GM10248 (cell line): ENCODE results near the gene ADAMTSL3.

Experiments used
- CTCF ChIA-PET: fragments of 300-600 bp; sonication (Branson Sonifier 250); formaldehyde crosslinking; extraction: SDS; loops from one replicate; lab custom pipeline; 2021; ENCODE audit warnings: antibody characterized with exemption; lab: Yijun Ruan, JAX
- POLR2A ChIA-PET: fragments of 350-650 bp; sonication (Branson Sonifier 250); formaldehyde crosslinking; extraction: SDS; loops from one replicate; lab custom pipeline; 2020; ENCODE audit warnings: antibody characterized with exemption; lab: Yijun Ruan, JAX
- DNase-seq: peaks from one replicate; pipeline ENCODE4 v3.0.0; 2012; ENCODE audit errors: extremely low spot score
- TF ChIP-seq, protein P1 (sequence below): IDR thresholded peaks from 2 replicates; pipeline ENCODE4 v1.5.1; 2012; ENCODE audit warnings: mild to moderate bottlenecking, low read depth; ENCODE audit errors: extremely low read depth, missing control alignments, control extremely low read depth

Gene ADAMTSL3

DNA sequence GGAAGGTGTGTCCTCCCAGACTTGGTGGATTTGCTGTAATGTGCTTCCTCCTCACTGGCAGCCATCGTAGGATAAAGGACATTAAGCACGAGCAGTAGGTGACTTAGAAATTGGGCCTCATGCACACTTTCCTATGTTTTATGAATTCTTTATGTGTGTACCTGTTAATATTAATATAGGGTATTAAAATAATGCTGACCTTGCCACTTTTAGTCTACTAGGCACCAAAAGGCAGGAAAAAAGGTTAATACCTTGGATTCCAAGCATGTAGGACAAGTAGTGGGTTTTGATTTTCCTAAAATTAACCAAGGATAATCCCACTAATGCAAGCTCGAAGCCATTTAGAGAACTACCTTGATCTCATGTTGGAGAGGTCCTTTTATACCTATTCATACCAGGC, 55.9 kb downstream of the ADAMTSL3 start:
- CTCF ChIA-PET = interaction anchor here (1.0 kb wide), 1 partner anchor 13 kb away, joined by 3 read pairs; no protein-coding TSS in a partner anchor

DNA sequence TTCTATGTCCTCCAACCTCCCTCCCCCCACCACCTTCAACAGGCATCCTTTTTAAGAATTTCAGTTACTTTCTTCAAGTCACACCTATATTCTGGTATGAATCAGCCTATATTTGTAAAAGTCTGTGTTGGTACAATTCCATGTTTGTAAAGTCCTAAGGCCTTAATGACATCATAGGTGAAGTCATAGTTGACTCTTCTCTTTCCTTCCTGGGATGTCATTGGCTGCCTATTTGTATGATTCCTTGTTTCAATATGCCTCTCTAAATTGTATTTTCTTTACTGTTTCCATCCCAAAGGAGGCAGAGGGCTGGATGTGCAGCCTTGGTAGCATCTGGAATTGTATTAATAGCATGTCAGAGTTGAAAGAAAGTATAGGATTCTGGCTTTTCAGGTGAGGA, 56.5 kb downstream of the ADAMTSL3 start:
- TF ChIP-seq, protein P1, sequence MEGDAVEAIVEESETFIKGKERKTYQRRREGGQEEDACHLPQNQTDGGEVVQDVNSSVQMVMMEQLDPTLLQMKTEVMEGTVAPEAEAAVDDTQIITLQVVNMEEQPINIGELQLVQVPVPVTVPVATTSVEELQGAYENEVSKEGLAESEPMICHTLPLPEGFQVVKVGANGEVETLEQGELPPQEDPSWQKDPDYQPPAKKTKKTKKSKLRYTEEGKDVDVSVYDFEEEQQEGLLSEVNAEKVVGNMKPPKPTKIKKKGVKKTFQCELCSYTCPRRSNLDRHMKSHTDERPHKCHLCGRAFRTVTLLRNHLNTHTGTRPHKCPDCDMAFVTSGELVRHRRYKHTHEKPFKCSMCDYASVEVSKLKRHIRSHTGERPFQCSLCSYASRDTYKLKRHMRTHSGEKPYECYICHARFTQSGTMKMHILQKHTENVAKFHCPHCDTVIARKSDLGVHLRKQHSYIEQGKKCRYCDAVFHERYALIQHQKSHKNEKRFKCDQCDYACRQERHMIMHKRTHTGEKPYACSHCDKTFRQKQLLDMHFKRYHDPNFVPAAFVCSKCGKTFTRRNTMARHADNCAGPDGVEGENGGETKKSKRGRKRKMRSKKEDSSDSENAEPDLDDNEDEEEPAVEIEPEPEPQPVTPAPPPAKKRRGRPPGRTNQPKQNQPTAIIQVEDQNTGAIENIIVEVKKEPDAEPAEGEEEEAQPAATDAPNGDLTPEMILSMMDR = no peak
- ChIA-PET CTCF (interaction anchor here (1.0 kb wide), 1 partner anchor 12 kb away, joined by 3 read pairs; no protein-coding TSS in a partner anchor), POLR2A (no interaction called here)

More for the DNA sequence above, 55.9 kb downstream of the ADAMTSL3 start:
- no peak for DNase-seq
- POLR2A ChIA-PET = no interaction called here
- TF ChIP-seq, protein P1 = no peak

DNA sequence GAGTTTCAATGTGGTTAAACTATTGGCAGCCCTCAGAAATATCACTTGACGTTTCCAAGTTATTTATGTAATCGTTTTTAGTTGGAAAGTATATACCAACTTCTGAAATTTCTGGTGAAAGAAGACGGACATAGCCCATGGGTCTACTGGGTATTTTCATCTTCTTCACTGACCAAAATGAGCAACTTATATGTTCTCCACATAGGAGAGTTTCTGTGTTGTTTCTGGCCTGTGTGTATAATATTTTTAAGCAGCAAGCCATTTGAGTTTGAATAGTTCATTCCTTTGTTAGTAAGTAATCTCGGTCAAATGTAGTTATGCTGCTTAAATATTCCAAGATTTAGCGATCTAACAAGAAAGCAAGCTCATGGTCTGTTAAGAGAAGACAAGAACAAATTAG, 57.3 kb downstream of the ADAMTSL3 start:
- TF ChIP-seq, protein P1 = no peak
- CTCF ChIA-PET = interaction anchor here (1.0 kb wide), 1 partner anchor 14 kb away, joined by 3 read pairs; no protein-coding TSS in a partner anchor
- POLR2A ChIA-PET = no interaction called here
- no peak for DNase-seq

More for the DNA sequence above, 56.5 kb downstream of the ADAMTSL3 start:
- no peak for DNase-seq

DNA sequence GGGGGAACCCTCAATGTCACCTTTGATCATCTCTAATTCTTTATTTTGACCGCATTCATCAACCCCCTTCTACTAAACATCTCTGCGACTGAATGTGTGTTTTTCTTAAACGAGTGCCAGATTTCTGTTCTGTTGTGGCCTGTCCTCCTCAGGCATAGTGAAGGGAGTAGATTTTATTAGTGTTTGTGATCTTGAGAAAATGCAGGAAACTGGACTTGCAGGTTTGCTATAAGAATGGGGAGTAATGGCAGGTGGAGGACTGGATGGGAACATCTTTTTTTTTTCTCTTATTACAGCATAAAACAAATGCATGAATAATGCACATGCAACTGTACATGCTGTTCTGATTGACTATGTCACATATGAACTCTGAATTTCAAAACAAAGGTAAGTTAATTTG, 59.3 kb downstream of the ADAMTSL3 start:
- DNase-seq = no peak
- CTCF ChIA-PET = no interaction called here
- POLR2A ChIA-PET = no interaction called here
- TF ChIP-seq, protein P1 = no peak

DNA sequence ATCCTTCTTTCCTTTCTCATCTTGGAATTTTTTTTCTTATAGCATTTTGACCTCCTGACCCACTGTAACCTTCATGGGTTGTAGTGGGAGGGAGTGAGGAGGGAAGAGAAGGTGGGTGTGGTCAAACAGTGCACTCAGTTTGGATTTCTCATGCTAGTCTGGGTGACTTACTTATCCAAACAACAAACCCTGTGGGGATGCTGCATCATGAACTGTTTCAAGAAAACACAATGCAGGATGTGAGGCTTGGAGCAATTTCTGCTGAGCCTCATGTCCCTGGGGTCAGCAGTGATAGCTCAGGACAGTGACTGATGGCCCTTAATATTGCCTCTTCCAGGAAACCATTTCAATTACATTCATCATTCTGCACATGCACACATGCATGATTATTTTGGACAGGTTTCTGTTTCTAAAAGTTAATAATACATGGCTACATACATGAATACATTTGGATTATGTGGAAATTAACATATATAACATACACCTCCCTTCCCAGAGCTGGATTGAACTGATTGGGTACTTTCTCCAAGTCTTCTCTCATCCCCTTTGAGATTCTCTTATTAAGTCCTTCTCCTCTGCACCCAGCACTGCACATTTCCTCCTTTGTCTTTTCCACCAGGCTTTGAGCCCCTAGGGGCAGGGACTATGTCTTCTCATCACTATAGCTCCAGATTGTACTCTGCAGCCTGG, 61.2 kb downstream of the ADAMTSL3 start:
- CTCF ChIA-PET = interaction anchor here (0.6 kb wide), 1 partner anchor 56 kb away, joined by 3 read pairs; no protein-coding TSS in a partner anchor
- DNase-seq = no peak
- POLR2A ChIA-PET = no interaction called here
- TF ChIP-seq, protein P1 = no peak

DNA sequence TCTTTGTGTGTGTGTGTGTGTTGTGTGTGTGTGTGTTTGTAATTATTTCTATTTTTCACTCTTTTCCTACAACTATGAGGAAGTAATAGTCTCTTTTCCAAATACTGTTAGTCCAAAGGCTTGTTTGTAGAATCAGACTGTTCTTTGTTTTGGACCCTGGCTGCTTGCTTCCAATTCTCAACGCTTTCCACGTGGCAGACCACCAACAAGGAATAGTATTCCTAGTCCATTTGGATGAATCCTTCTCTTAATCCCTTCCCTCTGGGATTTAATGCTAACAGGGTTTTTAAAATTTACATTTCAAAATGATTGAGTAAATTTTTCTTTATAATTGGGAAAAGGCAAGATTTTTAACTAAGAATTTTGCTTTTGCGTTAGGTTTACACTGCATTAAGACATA, 62.7 kb downstream of the ADAMTSL3 start:
- ChIA-PET POLR2A (no interaction called here), CTCF (interaction anchor here (1.1 kb wide), 1 partner anchor 16 kb away, joined by 3 read pairs; no protein-coding TSS in a partner anchor)
- TF ChIP-seq, protein P1 = no peak
- DNase-seq = no peak
